Liver (tissue), 2 donors: ENCODE data around the gene CCDC196.

Experiments
- TF ChIP-seq, protein P1 (sequence below): fragments of 150-350 bp; IDR thresholded peaks from 2 replicates; pipeline ENCODE4 v1.5.1; 2017; ENCODE audit warnings: improper control_type of control experiment, low read depth, low read length; ENCODE audit not compliant: missing input control
- TF ChIP-seq, protein P2 (sequence below): IDR thresholded peaks from 2 replicates; pipeline ENCODE4 v1.6.1; 2016; ENCODE audit warnings: antibody characterized with exemption, mild to moderate bottlenecking
- donor health status: healthy.

DNA sequence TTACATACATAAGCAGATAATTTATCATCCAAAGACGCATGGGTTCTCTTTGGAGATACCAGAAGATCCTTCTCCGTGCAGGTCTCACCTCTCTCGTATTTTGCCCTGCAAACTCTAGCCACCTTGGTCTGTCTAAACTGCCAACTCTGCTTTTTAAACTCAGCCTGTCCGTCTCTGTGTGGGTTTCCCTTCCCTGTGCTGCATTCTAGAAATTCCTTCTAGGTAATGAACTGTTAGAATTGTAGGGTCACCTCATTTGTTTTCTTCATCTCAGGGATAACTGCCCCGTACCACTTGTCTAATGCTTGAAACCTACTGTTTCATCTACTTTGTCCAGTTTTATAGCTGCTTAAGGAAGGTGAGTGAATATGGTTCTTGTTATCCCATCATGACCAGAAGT is 45.4 kb upstream of the CCDC196 start:
- TF ChIP-seq, protein P1, sequence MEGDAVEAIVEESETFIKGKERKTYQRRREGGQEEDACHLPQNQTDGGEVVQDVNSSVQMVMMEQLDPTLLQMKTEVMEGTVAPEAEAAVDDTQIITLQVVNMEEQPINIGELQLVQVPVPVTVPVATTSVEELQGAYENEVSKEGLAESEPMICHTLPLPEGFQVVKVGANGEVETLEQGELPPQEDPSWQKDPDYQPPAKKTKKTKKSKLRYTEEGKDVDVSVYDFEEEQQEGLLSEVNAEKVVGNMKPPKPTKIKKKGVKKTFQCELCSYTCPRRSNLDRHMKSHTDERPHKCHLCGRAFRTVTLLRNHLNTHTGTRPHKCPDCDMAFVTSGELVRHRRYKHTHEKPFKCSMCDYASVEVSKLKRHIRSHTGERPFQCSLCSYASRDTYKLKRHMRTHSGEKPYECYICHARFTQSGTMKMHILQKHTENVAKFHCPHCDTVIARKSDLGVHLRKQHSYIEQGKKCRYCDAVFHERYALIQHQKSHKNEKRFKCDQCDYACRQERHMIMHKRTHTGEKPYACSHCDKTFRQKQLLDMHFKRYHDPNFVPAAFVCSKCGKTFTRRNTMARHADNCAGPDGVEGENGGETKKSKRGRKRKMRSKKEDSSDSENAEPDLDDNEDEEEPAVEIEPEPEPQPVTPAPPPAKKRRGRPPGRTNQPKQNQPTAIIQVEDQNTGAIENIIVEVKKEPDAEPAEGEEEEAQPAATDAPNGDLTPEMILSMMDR: no peak
- TF ChIP-seq, protein P2, sequence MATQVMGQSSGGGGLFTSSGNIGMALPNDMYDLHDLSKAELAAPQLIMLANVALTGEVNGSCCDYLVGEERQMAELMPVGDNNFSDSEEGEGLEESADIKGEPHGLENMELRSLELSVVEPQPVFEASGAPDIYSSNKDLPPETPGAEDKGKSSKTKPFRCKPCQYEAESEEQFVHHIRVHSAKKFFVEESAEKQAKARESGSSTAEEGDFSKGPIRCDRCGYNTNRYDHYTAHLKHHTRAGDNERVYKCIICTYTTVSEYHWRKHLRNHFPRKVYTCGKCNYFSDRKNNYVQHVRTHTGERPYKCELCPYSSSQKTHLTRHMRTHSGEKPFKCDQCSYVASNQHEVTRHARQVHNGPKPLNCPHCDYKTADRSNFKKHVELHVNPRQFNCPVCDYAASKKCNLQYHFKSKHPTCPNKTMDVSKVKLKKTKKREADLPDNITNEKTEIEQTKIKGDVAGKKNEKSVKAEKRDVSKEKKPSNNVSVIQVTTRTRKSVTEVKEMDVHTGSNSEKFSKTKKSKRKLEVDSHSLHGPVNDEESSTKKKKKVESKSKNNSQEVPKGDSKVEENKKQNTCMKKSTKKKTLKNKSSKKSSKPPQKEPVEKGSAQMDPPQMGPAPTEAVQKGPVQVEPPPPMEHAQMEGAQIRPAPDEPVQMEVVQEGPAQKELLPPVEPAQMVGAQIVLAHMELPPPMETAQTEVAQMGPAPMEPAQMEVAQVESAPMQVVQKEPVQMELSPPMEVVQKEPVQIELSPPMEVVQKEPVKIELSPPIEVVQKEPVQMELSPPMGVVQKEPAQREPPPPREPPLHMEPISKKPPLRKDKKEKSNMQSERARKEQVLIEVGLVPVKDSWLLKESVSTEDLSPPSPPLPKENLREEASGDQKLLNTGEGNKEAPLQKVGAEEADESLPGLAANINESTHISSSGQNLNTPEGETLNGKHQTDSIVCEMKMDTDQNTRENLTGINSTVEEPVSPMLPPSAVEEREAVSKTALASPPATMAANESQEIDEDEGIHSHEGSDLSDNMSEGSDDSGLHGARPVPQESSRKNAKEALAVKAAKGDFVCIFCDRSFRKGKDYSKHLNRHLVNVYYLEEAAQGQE: no peak
